ENCODE results near the gene SLC8B1.
"Not testable (repeated sequence)": the region's sequence is repeated elsewhere in the genome, so short reads cannot be mapped to it uniquely, and the experiment has no call there.

SLC8B1 gene

GRCh38 chr12:113354192-113354591, 19.3 kb upstream of the SLC8B1 start:
- DNase-seq (ENCODE audit: low read depth), result not testable (repeated sequence)

- DNase-seq (ENCODE audit: low read depth), result no peak
Observed at GRCh38 chr12:113351089-113351488, 16.2 kb upstream of the SLC8B1 start.

DNA sequence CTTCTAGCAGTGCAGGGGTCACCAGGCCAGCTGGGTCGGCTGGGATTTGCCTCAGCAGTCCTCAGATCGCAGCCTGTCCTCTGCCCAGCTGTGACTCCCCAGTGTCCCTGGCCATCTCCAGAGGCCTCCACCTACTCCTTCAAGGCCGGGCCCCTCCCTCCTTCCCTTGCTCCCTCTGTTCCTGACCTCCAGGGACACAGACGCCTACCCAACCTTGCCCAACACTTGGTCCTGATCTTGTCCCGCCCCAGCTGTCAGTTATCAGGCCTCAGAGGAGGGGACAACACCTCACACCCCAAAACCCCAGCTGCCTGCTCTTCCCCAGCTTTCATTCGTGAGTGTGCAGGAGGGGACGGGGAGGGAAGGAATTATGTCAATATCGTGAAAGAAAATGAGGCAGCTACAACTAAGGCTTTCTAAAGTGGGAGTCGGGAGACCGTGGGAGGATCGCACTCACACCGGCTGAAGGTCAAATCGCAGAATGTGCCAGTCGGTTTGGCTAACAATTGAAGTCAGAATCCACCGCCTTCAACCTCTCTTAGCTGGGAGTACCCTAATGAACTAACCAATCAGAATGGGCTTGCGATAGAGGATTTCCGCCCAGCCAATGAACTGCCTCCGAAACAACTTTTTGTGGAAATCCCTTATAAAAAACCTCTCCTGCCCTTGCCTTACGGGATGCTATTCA, 14.1 kb upstream of the SLC8B1 start:
- no peak for DNase-seq (ENCODE audit: low read depth)

DNA sequence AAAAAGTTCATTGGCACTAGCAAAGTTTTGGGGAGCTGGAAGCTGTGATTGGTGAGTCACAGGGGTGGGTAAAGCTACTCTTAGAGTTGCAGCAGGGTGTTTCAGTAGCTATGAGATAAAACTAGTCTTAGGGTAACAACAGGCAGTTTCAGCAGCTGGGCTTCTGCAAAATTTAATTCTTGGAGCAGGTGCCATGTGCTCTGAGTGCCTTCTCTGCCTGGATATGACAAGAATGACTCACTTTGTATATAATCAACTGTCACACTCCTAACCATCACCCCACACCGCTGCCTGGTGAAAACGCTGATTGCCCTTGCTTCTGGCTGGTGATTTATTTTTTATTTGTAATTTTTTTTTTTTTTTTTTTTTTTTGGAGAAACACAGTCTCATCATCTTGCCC, 13.0 kb upstream of the SLC8B1 start:
- no peak for DNase-seq (ENCODE audit: low read depth)

DNA sequence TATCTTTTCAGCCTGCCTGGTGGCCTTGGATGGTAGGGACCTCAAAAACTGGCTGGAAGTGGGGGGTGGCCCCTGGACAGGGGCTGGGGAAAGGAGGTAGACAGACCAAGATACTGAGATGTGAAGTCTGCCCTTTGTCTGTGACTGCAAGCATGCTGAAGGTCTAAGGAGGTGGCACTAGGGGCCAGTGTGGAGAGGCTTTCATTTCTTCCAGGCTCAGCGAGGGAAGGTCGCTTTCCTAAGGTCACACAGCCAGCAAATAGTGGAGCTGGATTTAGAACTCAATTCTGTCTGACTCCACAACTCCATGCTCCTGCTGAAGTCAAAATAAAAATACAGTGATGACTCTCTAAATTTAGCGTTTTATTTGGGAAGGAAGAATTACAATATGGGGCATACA, 12.2 kb upstream of the SLC8B1 start:
- DNase-seq (ENCODE audit: low read depth), result no peak

GRCh38 chr12:113346353-113346752, 11.4 kb upstream of the SLC8B1 start:
- DNase-seq (ENCODE audit: low read depth), result no peak

DNA sequence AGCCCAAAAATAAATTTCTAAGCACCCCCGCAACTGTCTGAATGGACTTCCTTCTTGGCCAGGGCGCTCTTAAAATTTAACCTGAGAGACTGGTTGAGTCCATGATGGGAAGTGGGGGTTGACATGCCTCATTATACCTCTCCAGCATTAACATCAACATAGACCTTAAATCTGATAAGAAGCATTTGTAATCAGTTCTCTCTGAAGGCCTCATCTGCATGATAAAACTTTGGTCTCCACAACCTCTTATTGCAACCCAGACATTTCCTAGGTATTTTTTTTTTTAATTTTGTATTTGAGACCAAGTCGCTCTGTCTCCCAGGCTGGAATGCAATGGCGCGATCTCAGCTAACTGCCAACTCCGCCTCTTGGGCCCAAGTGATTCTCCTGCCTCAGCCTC, 10.4 kb upstream of the SLC8B1 start:
- no peak for DNase-seq (ENCODE audit: low read depth)

DNA sequence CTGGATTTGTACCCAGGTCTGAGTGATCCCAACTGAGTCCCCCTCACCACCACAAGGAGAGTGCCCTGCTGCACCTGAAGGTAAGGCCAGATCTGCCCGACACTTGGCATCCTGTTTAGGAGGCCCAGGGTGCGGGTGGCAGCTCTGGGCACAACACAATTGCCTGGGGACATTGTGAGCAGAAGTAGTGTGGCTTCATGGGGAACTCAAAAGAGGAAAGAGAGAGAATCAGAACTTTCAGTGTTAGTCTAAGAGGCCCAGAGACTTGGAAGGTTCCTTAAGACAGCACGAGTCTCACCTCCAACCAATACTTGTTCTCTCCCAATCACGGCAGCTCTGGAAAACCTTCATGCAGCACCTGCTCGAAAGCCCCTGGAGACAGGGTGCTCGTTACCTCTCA, 6.6 kb upstream of the SLC8B1 start:
- DNase-seq (ENCODE audit: low read depth), result no peak

- DNase-seq (ENCODE audit: low read depth), result no peak
Observed at GRCh38 chr12:113340061-113340460, 5.2 kb upstream of the SLC8B1 start.

DNA sequence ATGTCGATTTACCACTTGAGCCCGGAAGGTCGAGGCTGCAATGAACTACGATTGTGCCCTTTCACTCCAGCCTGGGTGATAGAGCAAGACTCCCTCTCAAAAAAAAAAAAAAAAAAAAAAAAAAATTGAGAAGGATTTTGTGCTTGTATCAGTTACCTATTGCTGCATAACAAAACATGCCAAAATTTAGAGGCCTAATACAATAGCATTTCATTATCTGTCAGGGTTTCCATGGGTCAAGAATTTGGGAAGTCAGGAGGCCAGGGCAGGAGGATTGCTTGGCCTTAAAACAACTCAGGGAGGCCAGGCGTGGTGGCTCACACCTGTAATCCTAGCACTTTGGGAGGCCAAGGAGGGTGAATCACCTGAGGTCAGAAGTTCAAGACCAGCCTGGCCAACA, 4.6 kb upstream of the SLC8B1 start:
- no peak for DNase-seq (ENCODE audit: low read depth)

- DNase-seq (ENCODE audit: low read depth), result no peak
Observed at GRCh38 chr12:113333877-113334785, 778 bp downstream of the SLC8B1 start.

- no peak for DNase-seq (ENCODE audit: low read depth)
Observed at GRCh38 chr12:113333418-113333750, 1.5 kb downstream of the SLC8B1 start.

- no peak for DNase-seq (ENCODE audit: low read depth)
Observed at GRCh38 chr12:113332688-113333417, 2.1 kb downstream of the SLC8B1 start.

- no peak for DNase-seq (ENCODE audit: low read depth)
Observed at GRCh38 chr12:113330505-113330904, 4.4 kb downstream of the SLC8B1 start.

DNA sequence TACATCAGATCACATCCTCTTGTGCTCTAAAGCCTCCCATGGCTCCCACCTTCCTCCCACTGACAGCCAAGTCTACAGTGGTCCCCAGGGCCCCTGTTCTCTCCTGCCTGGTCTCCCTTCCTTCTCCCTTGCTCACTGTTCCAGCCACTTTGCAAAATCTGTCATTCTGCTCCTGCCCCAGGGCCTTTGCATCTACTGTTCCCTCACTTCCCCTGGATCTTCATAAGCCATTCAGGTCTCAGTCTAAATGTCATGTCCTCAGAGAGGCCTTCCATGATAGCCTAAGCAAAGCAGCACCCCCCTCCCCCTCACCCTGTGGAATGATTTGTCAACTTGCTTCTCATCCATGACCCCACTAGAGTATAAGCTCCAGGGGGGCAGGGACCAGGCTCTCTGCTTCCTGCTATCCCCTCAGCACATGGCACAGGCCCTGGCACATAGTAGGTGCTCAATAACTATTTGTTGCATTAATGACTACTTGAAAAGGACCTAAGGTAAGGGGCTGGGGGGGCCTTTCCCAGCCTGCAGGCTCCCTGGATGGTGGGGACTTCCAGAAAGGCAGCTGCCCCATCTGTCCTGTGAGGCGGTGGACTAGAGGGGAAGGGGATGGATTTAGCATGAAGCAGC, 5.0 kb downstream of the SLC8B1 start:
- no peak for DNase-seq (ENCODE audit: low read depth)

DNA sequence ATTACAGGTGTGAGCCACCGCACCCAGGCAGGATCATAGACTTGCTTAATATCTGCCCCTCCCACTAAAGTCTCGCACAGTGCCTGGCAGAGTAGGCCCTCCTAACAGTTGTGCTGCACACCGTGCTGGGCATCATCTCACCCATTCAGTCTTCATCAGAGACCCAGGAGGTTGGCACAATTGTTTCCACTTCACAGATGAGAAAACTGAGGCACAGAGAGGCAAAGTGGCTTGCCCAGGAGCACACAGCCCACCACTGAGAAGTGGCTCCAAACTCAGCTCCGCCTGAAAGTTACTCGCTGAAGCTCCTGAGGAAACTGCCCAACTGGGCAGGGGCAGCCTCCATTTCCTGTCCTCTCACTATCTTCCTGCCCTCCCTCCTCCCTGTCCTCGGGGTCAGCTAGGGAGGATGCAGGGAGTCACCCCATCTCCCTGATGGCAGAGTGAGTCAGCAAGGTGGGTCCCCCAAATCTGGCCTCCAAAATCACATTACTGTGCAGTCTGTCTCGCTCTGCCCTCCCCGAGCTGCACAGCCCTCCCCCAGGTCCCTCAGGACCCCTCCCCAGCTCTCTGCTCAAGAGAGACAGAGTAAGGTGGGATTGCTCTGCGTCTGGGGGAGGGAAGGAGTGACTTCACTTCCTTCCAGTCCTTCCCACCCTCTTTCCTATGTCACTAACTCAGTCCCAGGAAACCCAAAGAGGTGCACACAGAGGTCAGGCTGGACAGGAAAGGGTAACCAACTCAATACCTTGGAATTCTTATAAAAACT, 5.7 kb downstream of the SLC8B1 start:
- DNase-seq (ENCODE audit: low read depth), result no peak

GRCh38 chr12:113328368-113328889, 6.5 kb downstream of the SLC8B1 start:
- DNase-seq (ENCODE audit: low read depth), result no peak

- no peak for DNase-seq (ENCODE audit: low read depth)
Observed at GRCh38 chr12:113326775-113327395, 8.0 kb downstream of the SLC8B1 start.

DNA sequence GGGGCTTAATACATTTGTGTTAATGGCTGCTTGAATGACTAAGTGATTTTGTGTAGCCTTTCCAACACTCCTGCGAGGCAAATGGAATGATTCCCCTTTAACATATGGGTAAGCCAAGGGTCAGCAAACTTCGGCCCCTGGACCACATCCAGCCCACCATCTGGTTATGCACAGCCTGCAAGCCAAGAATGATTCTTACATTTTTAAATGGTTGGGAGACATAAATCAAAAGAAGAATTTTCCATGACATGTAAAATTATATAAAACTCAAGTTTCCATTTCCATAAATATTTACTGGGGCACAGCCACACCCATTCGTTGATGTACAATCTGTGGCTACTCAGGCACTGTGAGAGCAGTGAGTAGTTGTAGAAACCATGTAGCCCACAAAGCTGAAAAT, 9.0 kb downstream of the SLC8B1 start:
- DNase-seq (ENCODE audit: low read depth), result no peak

- DNase-seq (ENCODE audit: low read depth), result no peak
Observed at GRCh38 chr12:113322343-113322742, 12.6 kb downstream of the SLC8B1 start.

DNA sequence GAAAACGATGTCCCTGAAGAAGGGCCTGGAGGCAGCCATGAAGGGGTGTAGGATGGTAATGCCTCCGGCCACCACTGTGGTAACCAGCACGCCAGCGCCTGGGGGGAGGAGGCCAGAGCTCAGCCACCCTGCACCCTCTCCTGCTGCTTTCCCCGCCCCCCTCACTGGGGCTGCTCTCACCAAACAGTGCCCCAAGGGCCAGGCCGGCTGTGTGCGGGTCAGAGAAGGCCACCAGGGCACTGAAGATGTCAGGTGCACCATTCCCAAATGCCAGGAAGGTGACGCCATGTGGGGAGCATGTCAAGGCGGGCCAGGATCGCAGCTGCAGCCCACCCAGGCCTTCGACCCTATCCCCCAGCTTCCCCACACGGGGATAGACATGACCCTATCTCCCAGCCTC, 14.5 kb downstream of the SLC8B1 start:
- no peak for DNase-seq (ENCODE audit: low read depth)
